ENCODE measurements around the gene SYT3. TPM values are rescaled to one million over a fixed set of nuclear protein-coding genes. Genes with fewer than 3 reads are reported as not detected.
"Not testable (repeated sequence)": the region's sequence is repeated elsewhere in the genome, so short reads cannot be mapped to it uniquely, and the experiment has no call there.

SYT3 gene
- polyA plus RNA-seq, 5 donors, result 0.05 to 0.55 (median 0.14) TPM

DNA sequence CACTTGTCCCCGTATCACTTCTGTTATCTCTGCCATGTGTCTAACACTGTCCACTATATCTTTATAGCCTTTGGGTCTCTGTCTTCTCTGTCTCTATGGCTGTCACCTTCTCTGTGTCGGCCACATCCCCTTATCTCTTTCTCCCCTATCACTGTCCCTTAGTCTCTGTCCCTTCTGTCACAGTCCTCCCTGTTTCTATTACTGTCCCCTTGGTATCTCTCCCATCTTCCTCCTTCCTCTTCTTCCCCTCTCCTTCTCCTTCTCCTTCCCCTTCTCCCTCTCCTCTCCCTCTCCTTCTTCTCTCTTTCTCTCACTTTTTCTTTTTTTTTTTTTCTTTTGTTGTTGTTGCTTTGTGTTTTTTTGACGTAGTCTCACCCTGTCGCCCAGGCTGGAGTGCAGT is 36.7 kb downstream of the SYT3 start:
- DNase-seq, result no peak

DNA sequence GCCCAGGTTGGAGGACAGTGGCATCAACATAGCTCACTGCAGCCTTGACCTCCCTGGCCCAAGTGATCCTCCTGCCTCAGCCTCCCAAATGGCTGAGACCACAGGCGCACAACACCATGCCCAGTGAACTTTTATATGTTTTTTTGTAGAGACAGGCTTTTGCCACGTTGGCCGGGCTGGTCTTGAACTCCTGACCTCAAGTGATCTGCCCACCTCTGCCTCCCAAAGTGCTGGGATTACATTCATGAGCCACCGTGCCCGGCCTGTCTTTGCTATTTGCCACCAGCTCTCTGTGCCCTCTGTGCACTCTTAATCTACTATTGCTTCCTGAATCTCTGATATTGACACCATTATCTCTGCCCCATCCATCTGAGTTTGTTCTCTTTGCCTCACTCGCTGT is 37.2 kb downstream of the SYT3 start:
- no peak for DNase-seq

DNA sequence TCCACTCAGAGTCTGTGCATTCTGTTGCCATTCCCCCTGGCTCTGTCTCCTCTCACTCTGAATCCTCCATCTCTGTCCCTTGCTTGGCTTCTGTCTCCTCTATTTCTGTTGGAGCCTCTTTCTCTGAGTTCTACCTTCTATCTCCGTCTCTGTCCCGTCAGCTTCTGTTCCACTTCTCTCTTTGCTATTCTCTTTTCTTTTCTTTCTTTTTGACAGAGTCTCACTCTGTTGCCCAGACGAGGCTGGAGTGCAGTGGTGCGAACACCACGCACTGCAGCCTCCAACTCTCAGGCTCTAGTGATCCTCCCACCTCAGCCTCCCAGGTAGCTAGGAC is 37.6 kb downstream of the SYT3 start:
- DNase-seq, result no peak

DNA sequence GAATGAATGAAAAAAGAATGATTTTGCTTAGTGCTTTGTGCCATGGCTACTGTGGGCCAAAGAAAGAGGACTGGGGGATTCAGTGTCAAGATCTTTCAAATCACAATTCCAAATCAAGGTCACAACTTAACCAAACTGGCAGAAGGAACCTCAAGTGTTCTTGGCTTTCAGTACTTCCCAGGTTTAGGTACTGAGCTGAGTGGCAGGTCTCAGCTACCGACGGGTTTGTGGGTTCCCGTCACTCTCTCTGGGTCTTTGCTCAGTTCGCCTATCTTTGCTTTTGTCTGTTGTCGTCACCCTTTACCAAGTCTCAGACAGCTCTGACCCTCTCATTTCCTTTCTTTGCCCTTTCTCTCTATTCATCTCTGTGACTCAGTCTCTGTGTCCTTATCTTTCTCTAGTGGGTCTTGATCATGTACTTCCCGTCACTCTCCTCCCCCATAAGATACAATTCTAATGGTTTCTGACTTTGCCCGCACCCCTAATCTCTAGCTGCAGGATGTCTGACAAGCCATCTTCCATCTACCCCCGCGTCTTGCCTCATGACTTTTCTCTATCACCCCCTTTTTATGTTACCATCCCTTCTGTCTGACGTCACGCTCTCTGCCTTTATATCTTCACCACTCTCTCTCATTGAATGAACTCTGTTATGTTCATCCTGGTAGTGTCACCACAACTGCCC is 38.1 kb downstream of the SYT3 start:
- no peak for DNase-seq

DNA sequence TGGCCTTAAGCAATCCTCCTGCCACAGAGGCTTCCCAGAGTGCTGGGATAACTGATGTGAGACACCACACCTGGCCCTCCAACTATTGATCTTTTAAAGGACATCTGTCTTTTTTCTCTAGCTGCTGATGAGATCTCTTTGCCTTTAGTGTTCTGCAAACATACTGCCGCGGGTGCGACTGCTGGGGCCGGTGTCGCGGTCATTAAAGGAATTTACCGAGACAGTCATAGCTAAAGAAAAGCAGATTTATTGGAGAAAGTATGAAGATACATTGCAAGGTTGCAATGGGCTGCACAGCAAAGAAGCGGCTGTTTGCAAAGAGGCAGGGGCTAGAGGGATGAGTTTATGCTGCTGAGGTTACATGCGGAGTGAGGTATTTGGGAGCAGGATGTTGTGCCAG is 40.3 kb downstream of the SYT3 start:
- DNase-seq, result no peak

DNA sequence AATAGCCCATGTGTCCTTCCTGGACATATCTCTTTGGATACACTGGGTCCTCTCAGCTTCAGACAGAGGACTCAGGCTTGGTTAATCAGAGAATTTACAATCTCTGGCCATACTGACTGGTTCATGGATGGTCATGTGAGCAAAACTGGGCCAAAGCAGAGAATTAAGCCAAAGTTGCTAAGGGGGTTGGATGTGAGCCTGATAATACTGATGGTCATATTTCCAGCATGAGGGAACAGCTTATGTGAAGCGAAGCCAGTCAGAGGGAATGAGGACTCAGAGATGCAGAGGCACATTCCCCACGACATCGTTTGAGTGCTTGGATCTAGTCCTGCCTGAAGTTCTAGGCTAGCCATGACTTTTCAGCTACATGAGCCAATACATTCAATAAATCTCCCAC is 49.5 kb downstream of the SYT3 start:
- DNase-seq, result no peak

DNA sequence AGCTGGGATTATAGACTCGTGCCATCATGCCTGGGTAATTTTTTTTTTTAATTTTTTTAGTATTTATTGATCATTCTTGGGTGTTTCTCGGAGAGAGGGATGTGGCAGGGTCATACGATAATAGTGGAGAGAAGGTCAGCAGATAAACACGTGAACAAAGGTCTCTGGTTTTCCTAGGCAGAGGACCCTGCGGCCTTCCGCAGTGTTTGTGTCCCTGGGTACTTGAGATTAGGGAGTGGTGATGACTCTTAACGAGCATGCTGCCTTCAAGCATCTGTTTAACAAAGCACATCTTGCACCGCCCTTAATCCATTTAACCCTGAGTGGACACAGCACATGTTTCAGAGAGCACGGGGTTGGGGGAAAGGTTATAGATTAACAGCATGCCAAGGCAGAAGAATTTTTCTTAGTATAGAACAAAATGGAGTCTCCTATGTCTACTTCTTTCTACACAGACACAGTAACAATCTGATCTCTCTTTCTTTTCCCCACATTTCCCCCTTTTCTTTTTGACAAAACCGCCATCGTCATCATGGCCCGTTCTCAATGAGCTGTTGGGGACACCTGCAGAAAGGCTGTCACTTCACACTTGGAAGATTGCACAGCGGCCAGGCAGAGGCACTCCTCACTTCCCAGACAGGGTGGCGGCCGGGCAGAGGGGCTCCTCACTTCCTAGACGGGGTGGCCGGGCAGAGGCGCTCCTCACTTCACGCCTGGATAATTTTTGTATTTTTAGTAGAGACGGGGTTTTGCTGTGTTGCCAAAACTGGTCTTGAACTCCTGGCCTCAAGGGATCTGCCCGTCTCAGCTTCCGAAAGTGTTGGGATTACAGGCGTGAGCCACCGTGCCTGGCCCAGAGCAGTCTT is 57.7 kb downstream of the SYT3 start:
- not testable (repeated sequence) for DNase-seq

DNA sequence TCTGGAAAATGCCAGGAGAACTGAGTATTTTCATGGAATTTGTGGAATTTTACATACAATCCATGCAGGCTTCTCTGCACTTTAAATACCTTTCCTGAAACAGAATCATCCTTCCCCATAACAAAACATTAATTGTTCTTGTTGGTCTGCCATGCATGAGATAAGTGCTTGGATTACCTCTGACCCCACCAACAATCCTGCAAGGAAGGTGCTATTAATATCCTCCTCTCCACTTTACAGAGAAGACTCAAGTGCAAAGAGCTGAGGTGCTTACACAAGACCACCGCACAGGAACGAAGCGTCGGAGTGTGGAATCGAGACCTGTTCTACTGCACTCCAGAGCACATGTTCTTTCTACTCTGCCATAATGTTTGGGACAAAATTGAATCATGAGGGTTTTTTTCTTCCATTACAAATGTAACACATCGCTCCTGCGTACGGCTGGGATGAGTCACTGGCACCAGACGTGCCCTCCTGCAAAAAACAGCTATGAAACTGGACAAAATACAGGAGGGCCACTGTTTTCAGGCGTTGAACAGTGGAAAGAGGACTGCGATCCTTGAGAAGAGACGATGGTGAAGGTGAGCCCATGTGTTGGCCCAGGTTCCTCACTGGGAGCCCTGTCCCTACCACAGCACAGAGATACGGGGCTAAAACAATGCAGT is 58.6 kb downstream of the SYT3 start:
- DNase-seq, result no peak

DNA sequence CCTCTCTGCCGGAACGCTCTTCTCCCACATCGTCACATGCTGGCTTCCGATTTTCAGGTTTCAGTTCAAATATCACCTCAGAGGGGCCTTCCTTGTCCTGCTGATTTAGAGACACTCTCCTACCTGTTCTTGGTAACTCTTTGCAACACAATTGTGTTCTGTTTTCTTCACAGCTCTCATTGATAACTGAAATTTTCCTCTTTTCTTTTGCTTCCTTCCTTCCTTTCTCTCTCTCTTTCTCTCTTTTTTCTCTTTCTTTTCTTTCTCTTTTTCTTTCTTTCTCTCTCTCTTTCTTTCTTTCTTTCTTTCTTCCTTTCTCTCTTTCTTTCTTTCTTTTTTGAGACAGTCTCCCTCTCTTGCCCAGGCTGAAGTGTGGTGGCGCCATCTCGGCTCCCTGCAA is 59.4 kb downstream of the SYT3 start:
- no peak for DNase-seq

DNA sequence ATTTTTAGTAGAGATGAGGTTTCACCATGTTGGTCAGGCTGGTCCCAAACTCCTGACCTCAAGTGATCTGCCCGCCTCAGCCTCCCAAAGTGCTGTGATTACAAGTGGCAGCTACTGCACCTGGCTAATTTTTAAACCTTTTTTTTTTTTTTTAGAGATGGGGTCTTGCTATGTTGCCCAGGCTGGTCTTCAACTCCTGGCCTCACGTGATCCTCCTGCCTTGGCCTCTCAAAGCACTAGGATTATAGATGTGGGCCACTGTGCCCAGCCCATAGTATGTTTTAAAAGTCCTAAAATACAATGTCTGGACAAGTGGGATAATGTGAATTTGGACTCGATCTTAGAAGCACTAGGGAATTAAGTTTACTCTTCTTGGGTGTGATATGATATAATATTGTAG is 62.9 kb downstream of the SYT3 start:
- DNase-seq, result not testable (repeated sequence)

DNA sequence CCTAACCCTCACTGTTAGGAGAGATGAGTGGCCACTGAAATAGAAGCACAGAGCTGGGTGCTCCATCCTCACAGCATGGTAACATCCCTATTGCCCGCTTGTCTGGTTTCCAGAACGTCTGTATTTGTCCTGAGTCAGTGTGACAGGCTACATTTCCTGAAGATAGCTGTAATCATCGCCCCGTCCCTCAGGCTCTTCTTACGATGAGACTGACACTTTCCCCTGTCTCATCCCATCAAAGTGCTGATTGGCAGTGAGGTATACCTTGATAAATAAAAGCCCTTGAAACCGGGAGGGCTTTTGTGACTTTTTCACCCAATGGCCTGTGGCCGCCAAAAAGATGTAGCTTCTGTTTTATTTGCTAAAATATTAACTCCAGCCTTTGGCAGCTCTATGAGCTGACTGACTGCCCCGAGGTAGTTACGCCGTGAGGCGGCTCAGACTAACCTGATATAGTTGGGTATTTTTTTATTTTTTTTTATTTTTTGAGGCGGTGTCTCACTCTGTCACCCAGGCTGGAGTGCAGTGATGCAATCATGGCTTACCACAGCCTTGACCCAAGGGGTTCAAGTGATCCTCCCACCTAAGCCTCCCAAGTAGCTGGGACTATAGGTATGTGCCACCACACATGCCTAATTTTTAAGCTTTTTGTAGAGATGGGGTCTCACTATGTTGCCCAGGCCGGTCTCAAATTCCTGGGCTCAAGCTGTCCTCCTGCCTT is 65.8 kb downstream of the SYT3 start:
- no peak for DNase-seq

Other genes starting within 250 kb of the SYT3 start
- under 1 TPM; 0.19 to 0.56 (median 0.43) TPM for gene SPIB, start 220.9 kb downstream of the SYT3 start, polyA plus RNA-seq (ENCODE audit: insufficient read depth in 1 of 5, insufficient read length in 5 of 5, low replicate concordance in 1 of 5)
- gene MYBPC2, start 207.0 kb downstream of the SYT3 start, polyA plus RNA-seq (ENCODE audit: insufficient read depth in 1 of 5, insufficient read length in 5 of 5, low replicate concordance in 1 of 5), result 1 to 10 TPM in 1 of 5 donors, under 1 TPM in 4; 0.08 to 2.9 (median 0.36) TPM
- 100 to 1,000 TPM in 1 of 5 donors, 10 to 100 TPM in 4; 64.4 to 124 (median 87.2) TPM for gene EMC10, start 163.4 kb downstream of the SYT3 start, polyA plus RNA-seq (ENCODE audit: insufficient read depth in 1 of 5, insufficient read length in 5 of 5, low replicate concordance in 1 of 5)
- 1 to 10 TPM; 3.4 to 5.3 (median 4.6) TPM for gene GARIN5A, start 163.0 kb downstream of the SYT3 start, polyA plus RNA-seq (ENCODE audit: insufficient read depth in 1 of 5, insufficient read length in 5 of 5, low replicate concordance in 1 of 5)
- 10 to 100 TPM; 12.2 to 35.2 (median 19.5) TPM for gene JOSD2, start 128.7 kb downstream of the SYT3 start, polyA plus RNA-seq (ENCODE audit: insufficient read depth in 1 of 5, insufficient read length in 5 of 5, low replicate concordance in 1 of 5)
- gene ASPDH, start 126.0 kb downstream of the SYT3 start, polyA plus RNA-seq (ENCODE audit: insufficient read depth in 1 of 5, insufficient read length in 5 of 5, low replicate concordance in 1 of 5), result 1 to 10 TPM in 3 of 5 donors, under 1 TPM in 2; 0.60 to 2.2 (median 1.7) TPM
- gene LRRC4B, start 71.4 kb downstream of the SYT3 start, polyA plus RNA-seq (ENCODE audit: insufficient read depth in 1 of 5, insufficient read length in 5 of 5, low replicate concordance in 1 of 5), result 10 to 100 TPM in 3 of 5 donors, 1 to 10 TPM in 2; 7.8 to 20.8 (median 10.9) TPM
- under 1 TPM in 2 of 5 donors, not detected in 3; 0.45 to 0.46 TPM for gene C19orf81, start 9.6 kb upstream of the SYT3 start, polyA plus RNA-seq (ENCODE audit: insufficient read depth in 1 of 5, insufficient read length in 5 of 5, low replicate concordance in 1 of 5)
- 1 to 10 TPM; 4.1 to 7.5 (median 4.8) TPM for gene SHANK1, start 79.9 kb upstream of the SYT3 start, polyA plus RNA-seq (ENCODE audit: insufficient read depth in 1 of 5, insufficient read length in 5 of 5, low replicate concordance in 1 of 5)
- 10 to 100 TPM; 29.6 to 66.3 (median 36.1) TPM for gene CLEC11A, start 83.5 kb upstream of the SYT3 start, polyA plus RNA-seq (ENCODE audit: insufficient read depth in 1 of 5, insufficient read length in 5 of 5, low replicate concordance in 1 of 5)
- gene GPR32, start 130.6 kb upstream of the SYT3 start, polyA plus RNA-seq (ENCODE audit: insufficient read depth in 1 of 5, insufficient read length in 5 of 5, low replicate concordance in 1 of 5), result not detected
- gene ACP4, start 150.5 kb upstream of the SYT3 start, polyA plus RNA-seq (ENCODE audit: insufficient read depth in 1 of 5, insufficient read length in 5 of 5, low replicate concordance in 1 of 5), result under 1 TPM in 2 of 5 donors, not detected in 3; 0.18 to 0.19 TPM
- under 1 TPM; 0.39 to 0.94 (median 0.80) TPM for gene KLK1, start 183.9 kb upstream of the SYT3 start, polyA plus RNA-seq (ENCODE audit: insufficient read depth in 1 of 5, insufficient read length in 5 of 5, low replicate concordance in 1 of 5)
- not detected for gene KLK15, start 193.7 kb upstream of the SYT3 start, polyA plus RNA-seq (ENCODE audit: insufficient read depth in 1 of 5, insufficient read length in 5 of 5, low replicate concordance in 1 of 5)
- gene KLK3, start 215.0 kb upstream of the SYT3 start, polyA plus RNA-seq (ENCODE audit: insufficient read depth in 1 of 5, insufficient read length in 5 of 5, low replicate concordance in 1 of 5), result not detected
- gene KLK2, start 233.6 kb upstream of the SYT3 start, polyA plus RNA-seq (ENCODE audit: insufficient read depth in 1 of 5, insufficient read length in 5 of 5, low replicate concordance in 1 of 5), result under 1 TPM in 3 of 5 donors, not detected in 2; 0.16 to 0.24 (median 0.17) TPM

Data from right lung (tissue), 5 donors.